ENCODE measurements around the gene TESPA1. TPM values are rescaled to one million over a fixed set of nuclear protein-coding genes. Genes with fewer than 3 reads are reported as not detected.

The TESPA1 gene
- total RNA-seq, 1 donor from 2014 or later = not detected

DNA sequence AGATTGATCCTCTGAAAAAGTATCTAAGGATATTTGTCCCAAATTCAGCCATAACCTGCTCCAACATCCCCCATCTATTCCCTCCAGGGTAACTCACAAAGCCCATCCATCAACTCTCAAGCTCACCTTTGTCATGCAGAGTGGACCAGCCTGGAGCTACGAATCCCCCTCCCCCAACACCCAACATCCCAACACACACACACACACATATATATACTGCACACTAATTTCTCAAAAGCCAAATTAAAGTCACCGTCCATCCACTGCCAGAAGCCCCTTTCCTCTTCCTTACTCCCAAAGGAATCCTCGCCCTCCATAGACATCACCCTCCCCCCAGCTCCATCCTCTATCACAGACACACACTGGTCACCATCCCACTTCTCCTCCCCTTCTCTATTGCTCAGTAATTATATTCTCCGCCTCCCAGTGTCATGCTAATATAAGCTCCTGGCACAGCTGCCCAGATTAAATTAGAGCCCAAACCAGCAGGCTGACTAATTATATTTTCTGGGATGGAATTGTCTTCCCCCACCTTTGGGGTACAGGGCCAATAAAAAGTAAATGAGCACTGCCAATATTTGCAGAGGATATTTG lies 13.5 kb upstream of the TESPA1 start:
- no peak for DNase-seq (ENCODE audit: low read depth)
- H3K27me3 ChIP-seq (ENCODE audit: control insufficient read depth, insufficient read depth, low read length) = no peaks in the 10 kb centered on the region

GRCh38 chr12:54996205-54996604 lies 11.6 kb upstream of the TESPA1 start:
- H3K36me3 ChIP-seq (ENCODE audit: control insufficient read depth, insufficient read depth, low read length) = no peaks in the 10 kb centered on the region
- TF ChIP-seq, protein P1, sequence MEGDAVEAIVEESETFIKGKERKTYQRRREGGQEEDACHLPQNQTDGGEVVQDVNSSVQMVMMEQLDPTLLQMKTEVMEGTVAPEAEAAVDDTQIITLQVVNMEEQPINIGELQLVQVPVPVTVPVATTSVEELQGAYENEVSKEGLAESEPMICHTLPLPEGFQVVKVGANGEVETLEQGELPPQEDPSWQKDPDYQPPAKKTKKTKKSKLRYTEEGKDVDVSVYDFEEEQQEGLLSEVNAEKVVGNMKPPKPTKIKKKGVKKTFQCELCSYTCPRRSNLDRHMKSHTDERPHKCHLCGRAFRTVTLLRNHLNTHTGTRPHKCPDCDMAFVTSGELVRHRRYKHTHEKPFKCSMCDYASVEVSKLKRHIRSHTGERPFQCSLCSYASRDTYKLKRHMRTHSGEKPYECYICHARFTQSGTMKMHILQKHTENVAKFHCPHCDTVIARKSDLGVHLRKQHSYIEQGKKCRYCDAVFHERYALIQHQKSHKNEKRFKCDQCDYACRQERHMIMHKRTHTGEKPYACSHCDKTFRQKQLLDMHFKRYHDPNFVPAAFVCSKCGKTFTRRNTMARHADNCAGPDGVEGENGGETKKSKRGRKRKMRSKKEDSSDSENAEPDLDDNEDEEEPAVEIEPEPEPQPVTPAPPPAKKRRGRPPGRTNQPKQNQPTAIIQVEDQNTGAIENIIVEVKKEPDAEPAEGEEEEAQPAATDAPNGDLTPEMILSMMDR (IDR thresholded peaks at IDR 0.05; ENCODE audit: insufficient read depth, low read length, poor library complexity, severe bottlenecking) = no peak
- no peak for DNase-seq (ENCODE audit: low read depth)
- no peak overlapping the region for H3K4me3 ChIP-seq (ENCODE audit: low read depth, low read length)
- H3K27me3 ChIP-seq (ENCODE audit: control insufficient read depth, insufficient read depth, low read length) = no peaks in the 10 kb centered on the region

More for the DNA sequence above, 13.5 kb upstream of the TESPA1 start:
- TF ChIP-seq, protein P1 (IDR thresholded peaks at IDR 0.05; ENCODE audit: insufficient read depth, low read length, poor library complexity, severe bottlenecking) = no peak
- Histone ChIP-seq H3K36me3 (ENCODE audit: control insufficient read depth, insufficient read depth, low read length) (no peaks in the 10 kb centered on the region), H3K4me3 (ENCODE audit: low read depth, low read length) (no peak overlapping the region)

DNA sequence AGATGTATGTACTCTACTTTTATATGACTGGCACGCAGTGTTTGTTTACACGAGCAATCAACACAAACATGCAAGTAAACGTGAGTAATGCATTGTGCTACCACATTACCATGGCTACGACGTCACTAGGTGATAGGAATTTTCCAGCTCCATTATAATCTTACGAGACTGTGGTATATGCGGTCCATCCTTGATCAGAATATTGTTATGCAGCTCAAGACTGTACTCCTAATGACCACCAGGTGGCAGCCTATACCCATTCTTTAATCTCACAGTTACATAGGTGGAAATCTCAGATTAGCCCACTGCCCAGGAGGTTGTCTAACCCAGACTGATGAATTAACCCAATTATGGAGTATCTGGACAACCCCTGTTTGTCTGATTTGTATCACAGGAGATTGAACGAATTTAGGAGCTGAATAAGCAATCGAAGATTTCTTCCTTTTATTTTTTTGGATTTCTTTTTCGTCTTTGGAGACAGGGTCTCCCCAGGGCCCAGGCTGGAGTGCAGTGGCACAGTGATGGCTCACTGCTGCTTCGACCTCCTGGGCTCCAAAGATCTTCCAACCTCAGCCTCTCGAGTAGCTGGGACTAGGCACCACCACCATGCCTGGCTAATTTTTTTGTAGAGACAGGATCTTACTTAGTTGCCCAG lies 8.7 kb upstream of the TESPA1 start:
- no peak overlapping the region for H3K4me3 ChIP-seq (ENCODE audit: low read depth, low read length)
- no peaks in the 10 kb centered on the region for H3K27me3 ChIP-seq (ENCODE audit: control insufficient read depth, insufficient read depth, low read length)
- TF ChIP-seq, protein P1 (IDR thresholded peaks at IDR 0.05; ENCODE audit: insufficient read depth, low read length, poor library complexity, severe bottlenecking) = peak; percentile 77
- no peak for DNase-seq (ENCODE audit: low read depth)
- no peaks in the 10 kb centered on the region for H3K36me3 ChIP-seq (ENCODE audit: control insufficient read depth, insufficient read depth, low read length)

GRCh38 chr12:54991991-54992375 lies 7.4 kb upstream of the TESPA1 start:
- Histone ChIP-seq H3K27me3 (ENCODE audit: control insufficient read depth, insufficient read depth, low read length) (no peaks in the 10 kb centered on the region), H3K36me3 (ENCODE audit: control insufficient read depth, insufficient read depth, low read length) (no peaks in the 10 kb centered on the region), H3K4me3 (ENCODE audit: low read depth, low read length) (no peak overlapping the region)
- TF ChIP-seq, protein P1 (IDR thresholded peaks at IDR 0.05; ENCODE audit: insufficient read depth, low read length, poor library complexity, severe bottlenecking) = no peak
- DNase-seq (ENCODE audit: low read depth) = no peak

GRCh38 chr12:54991161-54991990 lies 6.8 kb upstream of the TESPA1 start:
- TF ChIP-seq, protein P1 (IDR thresholded peaks at IDR 0.05; ENCODE audit: insufficient read depth, low read length, poor library complexity, severe bottlenecking) = no peak
- H3K27me3 ChIP-seq (ENCODE audit: control insufficient read depth, insufficient read depth, low read length) = no peaks in the 10 kb centered on the region
- H3K4me3 ChIP-seq (ENCODE audit: low read depth, low read length) = no peak overlapping the region
- no peak for DNase-seq (ENCODE audit: low read depth)
- H3K36me3 ChIP-seq (ENCODE audit: control insufficient read depth, insufficient read depth, low read length) = no peaks in the 10 kb centered on the region
